ENCODE measurements around the gene P2RY8.

- no peak for TF ChIP-seq REST (IDR thresholded peaks at IDR 0.05; ENCODE audit: low read depth)
- TF ChIP-seq RAD21 (IDR thresholded peaks at IDR 0.05; ENCODE audit: low read depth), result no peak
- TF ChIP-seq CEBPB (IDR thresholded peaks at IDR 0.05), result no peak
- TF ChIP-seq TAF1 (IDR thresholded peaks at IDR 0.05; ENCODE audit: low read depth), result no peak
- TF ChIP-seq MAX (IDR thresholded peaks at IDR 0.05), result no peak
- TF ChIP-seq EGR1 (IDR thresholded peaks at IDR 0.05), result no peak
- TF ChIP-seq EP300 (IDR thresholded peaks at IDR 0.05; ENCODE audit: borderline replicate concordance), result no peak
- no peak for TF ChIP-seq NFIC (IDR thresholded peaks at IDR 0.05)
- TF ChIP-seq USF1 (IDR thresholded peaks at IDR 0.05), result no peak
- TF ChIP-seq YY1 (IDR thresholded peaks at IDR 0.05; ENCODE audit: low read depth), result no peak
- TF ChIP-seq CREB1 (IDR thresholded peaks at IDR 0.05; ENCODE audit: low read depth), result no peak
- TF ChIP-seq FOXM1 (IDR thresholded peaks at IDR 0.05; ENCODE audit: borderline replicate concordance, low read depth), result no peak
- TF ChIP-seq TEAD4 (IDR thresholded peaks at IDR 0.05), result no peak
These were observed 8.7 kb downstream of the P2RY8 start for GRCh38 chrX:1528186-1528883.

Measured in Ishikawa (cell line).